ENCODE results near the gene ADSS2. TPM values are rescaled to one million over a fixed set of nuclear protein-coding genes. Genes with fewer than 3 reads are reported as not detected.

Gene ADSS2
- polyA plus RNA-seq, 3 donors = 54.2 to 64.1 (median 61.3) TPM

DNA sequence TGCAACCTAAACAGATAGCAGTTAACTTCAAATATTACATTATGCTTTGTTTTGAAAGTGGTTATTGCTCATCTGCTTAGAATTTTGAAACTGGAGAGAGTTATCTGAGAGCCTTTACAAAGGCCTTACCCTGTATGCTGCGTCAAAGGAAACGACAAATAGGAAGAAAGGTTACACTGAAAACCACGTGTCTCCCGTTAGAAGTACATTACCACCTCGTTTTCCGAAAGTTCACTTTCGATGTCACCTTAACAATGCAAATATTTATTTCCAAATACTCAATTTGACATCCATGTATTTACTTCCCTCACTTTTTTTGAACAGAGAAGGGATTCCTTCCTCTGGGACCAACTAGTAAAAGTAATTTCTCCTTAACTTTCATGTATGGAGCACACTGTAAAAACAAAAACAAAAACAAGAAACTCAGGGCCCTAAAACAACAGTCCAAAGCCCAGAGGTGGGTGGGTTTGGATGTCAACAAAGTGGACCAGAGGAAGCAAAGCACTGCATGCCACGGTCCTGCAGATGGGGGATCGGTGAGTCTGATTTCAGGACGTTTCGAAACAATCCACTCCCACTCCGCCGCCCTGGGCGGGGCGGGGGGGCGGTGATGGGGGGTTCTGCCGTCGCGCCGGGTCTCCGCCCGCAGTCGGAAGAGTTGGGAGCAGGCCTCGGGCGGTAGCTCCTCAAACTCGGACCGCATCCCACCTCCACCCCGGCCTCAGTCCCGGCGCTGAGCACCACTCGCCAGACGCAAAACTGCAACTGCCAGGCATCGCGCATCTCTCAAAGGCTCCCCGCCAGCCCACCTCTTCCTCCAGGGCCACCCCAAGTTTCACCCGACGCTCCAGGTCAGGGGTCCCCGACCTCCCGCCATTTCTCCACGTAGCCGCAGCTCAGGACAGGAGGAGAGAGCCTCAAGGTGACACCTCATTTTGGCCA is 841 bp downstream of the ADSS2 start:
- peak in 8 of 11 donors; percentile 13 to 36 (median 27) for DNase-seq (ENCODE audit: extremely low read depth in 1 of 11, low read depth in 9 of 11, low spot score in 4 of 11)

- DNase-seq (ENCODE audit: extremely low read depth in 1 of 11, low read depth in 9 of 11, low spot score in 4 of 11) = no peak
Measured at GRCh38 chr1:244449936-244450508, 1.7 kb downstream of the ADSS2 start.

- DNase-seq (ENCODE audit: extremely low read depth in 1 of 11, low read depth in 9 of 11, low spot score in 4 of 11) = no peak
Measured at GRCh38 chr1:244448279-244449036, 3.3 kb downstream of the ADSS2 start.

GRCh38 chr1:244447552-244447951 is 4.2 kb downstream of the ADSS2 start:
- no peak for DNase-seq (ENCODE audit: extremely low read depth in 1 of 11, low read depth in 9 of 11, low spot score in 4 of 11)

DNA sequence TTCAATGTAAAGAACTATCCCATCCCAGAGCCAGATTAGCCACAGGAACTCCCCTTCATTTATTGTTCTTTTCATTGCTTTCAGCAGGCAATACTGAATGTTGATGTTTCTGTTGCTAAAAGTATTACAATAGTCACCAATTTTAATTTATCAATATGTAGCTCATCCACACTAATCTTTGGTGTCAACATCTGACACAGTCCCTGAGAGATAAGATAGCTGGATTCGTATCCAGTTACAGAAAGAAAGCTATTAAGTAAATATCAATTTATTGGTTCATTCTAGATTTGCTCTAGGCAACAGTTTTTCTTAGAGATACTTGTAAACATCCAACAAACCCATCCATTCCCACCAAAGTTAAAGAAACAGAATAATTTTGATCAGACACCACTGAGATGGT is 4.7 kb downstream of the ADSS2 start:
- DNase-seq (ENCODE audit: extremely low read depth in 1 of 11, low read depth in 9 of 11, low spot score in 4 of 11) = no peak

- no peak for DNase-seq (ENCODE audit: extremely low read depth in 1 of 11, low read depth in 9 of 11, low spot score in 4 of 11)
Measured at GRCh38 chr1:244445320-244446181, 6.2 kb downstream of the ADSS2 start.

- DNase-seq (ENCODE audit: extremely low read depth in 1 of 11, low read depth in 9 of 11, low spot score in 4 of 11) = no peak
Measured at GRCh38 chr1:244444854-244445253, 6.9 kb downstream of the ADSS2 start.

GRCh38 chr1:244442850-244443249 is 8.9 kb downstream of the ADSS2 start:
- DNase-seq (ENCODE audit: extremely low read depth in 1 of 11, low read depth in 9 of 11, low spot score in 4 of 11) = no peak

GRCh38 chr1:244439391-244440032 is 12.2 kb downstream of the ADSS2 start:
- no peak for DNase-seq (ENCODE audit: extremely low read depth in 1 of 11, low read depth in 9 of 11, low spot score in 4 of 11)

- no peak for DNase-seq (ENCODE audit: extremely low read depth in 1 of 11, low read depth in 9 of 11, low spot score in 4 of 11)
Measured at GRCh38 chr1:244437086-244437468, 14.6 kb downstream of the ADSS2 start.

GRCh38 chr1:244436336-244437085 is 15.2 kb downstream of the ADSS2 start:
- no peak for DNase-seq (ENCODE audit: extremely low read depth in 1 of 11, low read depth in 9 of 11, low spot score in 4 of 11)

GRCh38 chr1:244435562-244436205 is 16.0 kb downstream of the ADSS2 start:
- DNase-seq (ENCODE audit: extremely low read depth in 1 of 11, low read depth in 9 of 11, low spot score in 4 of 11) = no peak

DNA sequence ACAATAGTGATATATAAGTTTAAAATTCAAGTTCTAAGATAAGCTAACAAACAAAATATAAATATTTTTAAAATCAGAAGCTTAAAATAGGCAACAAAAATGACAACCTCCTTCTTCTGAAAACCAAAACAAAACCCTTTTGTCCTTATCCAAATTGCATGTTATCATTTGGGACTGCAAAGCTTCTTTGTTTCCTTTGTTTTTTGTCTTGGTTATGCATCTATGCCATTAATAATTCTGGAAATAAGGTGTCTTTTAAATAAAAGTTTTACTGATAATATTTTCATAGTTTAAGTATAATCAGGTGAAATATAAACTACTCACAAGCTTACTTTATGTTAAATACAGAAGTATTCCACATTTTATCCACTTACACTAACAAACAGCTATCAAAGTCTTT is 20.5 kb downstream of the ADSS2 start:
- DNase-seq (ENCODE audit: extremely low read depth in 1 of 11, low read depth in 9 of 11, low spot score in 4 of 11) = no peak

GRCh38 chr1:244429818-244430217 is 21.9 kb downstream of the ADSS2 start:
- DNase-seq (ENCODE audit: extremely low read depth in 1 of 11, low read depth in 9 of 11, low spot score in 4 of 11) = no peak

DNA sequence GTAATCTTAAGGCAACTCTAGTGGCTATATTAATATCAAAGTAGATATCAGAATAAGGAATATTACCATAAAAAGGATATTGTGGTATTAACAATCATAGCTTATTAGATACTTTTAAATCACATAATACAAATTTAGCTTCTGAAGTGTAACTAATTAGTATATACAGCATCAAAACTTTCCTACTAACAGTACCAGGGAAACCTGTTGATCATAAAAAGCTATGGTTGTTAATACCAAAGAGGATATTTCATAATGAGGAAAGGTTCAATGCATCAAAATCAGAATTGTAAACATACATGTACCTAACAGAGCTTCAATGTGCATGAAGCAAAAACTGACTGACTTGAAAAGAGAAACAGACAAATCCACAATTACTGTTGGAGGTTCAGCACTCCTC is 24.1 kb downstream of the ADSS2 start:
- no peak for DNase-seq (ENCODE audit: extremely low read depth in 1 of 11, low read depth in 9 of 11, low spot score in 4 of 11)

DNA sequence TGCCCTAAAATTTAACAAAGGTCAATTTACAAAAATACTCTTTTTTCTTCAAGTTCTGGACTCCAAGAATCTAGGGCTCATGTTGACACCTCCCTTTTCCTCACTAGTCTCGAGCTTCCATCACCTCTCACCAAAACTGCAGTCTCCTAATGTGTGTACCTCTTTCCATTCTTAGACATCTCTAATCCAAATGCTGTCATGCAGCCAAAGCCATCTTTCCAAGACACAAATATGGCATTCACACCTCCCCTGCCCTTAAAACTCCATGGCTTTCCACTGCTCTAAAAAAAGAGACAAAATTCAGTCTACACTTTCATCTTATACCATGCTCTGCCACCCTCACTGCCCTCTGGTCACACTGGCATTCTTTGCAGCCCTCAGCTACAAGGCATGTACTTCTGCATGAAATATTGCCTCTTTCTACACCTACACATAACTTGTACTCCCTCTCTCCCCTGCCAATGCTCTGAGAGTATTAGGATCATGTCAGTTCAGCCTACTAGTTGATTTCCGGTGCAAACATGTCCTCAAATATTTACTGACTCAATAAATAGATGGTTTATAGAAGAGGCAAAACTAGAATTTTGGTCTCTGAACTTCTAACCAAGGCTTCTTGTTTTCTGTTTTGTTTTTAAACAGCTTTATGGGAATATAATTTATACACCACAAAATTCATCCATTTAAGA is 26.9 kb downstream of the ADSS2 start:
- peak in 1 of 11 donors; percentile 3 for DNase-seq (ENCODE audit: extremely low read depth in 1 of 11, low read depth in 9 of 11, low spot score in 4 of 11)

GRCh38 chr1:244422174-244422573 is 29.5 kb downstream of the ADSS2 start:
- DNase-seq (ENCODE audit: extremely low read depth in 1 of 11, low read depth in 9 of 11, low spot score in 4 of 11) = no peak
